Measurements from ENCODE around the gene PANK2. TPM values are rescaled to one million over a fixed set of nuclear protein-coding genes. Genes with fewer than 3 reads are reported as not detected.

PANK2 gene
- total and polyA plus RNA-seq, 10 of the 15 experiments (the other 5 are each of a cell fraction or from before 2014, with no cell fraction given), result 13.2 to 43.4 (median 33.3) TPM

DNA sequence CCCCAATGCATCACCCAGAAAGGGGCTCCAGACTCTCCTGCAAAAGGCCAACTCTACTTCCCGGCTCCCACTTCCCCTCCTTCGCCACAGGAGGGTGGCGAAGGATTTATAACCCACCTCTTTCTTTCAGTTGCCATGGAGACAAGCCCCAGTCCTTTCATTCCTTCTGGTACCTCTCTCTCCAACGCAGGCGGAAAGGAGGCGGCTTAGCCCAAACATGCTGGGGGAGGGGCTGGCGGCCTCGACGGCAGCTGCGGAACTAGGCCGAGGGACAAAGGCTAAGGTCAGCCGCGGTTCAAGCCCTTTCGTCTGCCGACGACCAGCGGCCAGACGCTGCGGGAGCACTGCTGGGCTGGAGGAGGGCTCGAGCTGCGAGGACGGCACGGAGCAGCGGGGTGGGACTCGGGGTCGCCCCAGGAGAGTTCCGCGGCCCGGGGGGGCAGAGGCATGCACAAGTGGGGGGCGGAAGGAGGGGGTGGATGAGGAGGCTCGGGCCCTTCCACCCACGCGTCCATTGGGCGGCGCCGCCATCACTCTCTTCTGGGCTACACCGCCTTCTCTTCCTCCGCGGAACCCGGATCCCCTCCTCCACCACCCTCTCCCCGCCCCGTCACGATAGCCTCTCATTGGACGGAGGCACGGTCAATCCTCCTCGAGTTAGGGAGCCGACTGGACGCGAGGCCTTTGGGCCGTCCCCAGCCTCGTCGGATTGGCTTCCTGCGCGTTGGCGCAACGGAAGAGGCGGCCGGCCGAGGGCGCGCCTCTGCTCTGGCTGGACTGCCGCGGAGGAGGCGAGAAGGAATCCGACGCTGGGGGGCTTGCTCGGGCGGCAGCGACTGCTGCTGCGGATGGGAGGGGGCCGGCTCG, at the start of gene PANK2 (continued):
- TF ChIP-seq PKNOX1 (IDR thresholded peaks at IDR 0.05), result peak; percentile 100
- no peak for TF ChIP-seq RBBP5 (conservative IDR thresholded peaks at IDR 0.05)
- TF ChIP-seq SMAD1 (IDR thresholded peaks at IDR 0.05; ENCODE audit: low read depth, partially characterized antibody), result no peak
- no peak for TF ChIP-seq BRCA1 (IDR thresholded peaks at IDR 0.05; ENCODE audit: low read depth, low read length)
- TF ChIP-seq, protein P1, sequence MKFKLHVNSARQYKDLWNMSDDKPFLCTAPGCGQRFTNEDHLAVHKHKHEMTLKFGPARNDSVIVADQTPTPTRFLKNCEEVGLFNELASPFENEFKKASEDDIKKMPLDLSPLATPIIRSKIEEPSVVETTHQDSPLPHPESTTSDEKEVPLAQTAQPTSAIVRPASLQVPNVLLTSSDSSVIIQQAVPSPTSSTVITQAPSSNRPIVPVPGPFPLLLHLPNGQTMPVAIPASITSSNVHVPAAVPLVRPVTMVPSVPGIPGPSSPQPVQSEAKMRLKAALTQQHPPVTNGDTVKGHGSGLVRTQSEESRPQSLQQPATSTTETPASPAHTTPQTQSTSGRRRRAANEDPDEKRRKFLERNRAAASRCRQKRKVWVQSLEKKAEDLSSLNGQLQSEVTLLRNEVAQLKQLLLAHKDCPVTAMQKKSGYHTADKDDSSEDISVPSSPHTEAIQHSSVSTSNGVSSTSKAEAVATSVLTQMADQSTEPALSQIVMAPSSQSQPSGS (IDR thresholded peaks at IDR 0.05; ENCODE audit: low read length), result no peak
- TF ChIP-seq EZH2 (IDR thresholded peaks at IDR 0.05; ENCODE audit: borderline replicate concordance, control insufficient read depth, low read depth, low read length), result no peak
- TF ChIP-seq ZBTB40 (IDR thresholded peaks at IDR 0.05; ENCODE audit: borderline replicate concordance), result peak; percentile 91
- TF ChIP-seq PML (IDR thresholded peaks at IDR 0.05; ENCODE audit: low read length), result 0 out of 2 replicates have a peak, but pooled peaks have one; percentile 60
- TF ChIP-seq ZNF592 (IDR thresholded peaks at IDR 0.05), result no peak
- TF ChIP-seq NFYA (IDR thresholded peaks at IDR 0.05; ENCODE audit: borderline replicate concordance, low read depth, low read length), result peak; percentile 71
- TF ChIP-seq ESRRA (IDR thresholded peaks at IDR 0.05; ENCODE audit: low read length), result no peak
- TF ChIP-seq KAT2A (conservative IDR thresholded peaks at IDR 0.05; ENCODE audit: control insufficient read depth, low read depth, low read length), result no peak
- peak; percentile 15; the same call in 1 of the 2 replicates for TF ChIP-seq TCF12 (IDR thresholded peaks at IDR 0.05; ENCODE audit: low read depth, low read length)
- no peak for TF ChIP-seq USF1 (IDR thresholded peaks at IDR 0.05; ENCODE audit: borderline replicate concordance, extremely low read length, insufficient read depth, low read depth, low read length)
- no peak for TF ChIP-seq RFX5 (IDR thresholded peaks at IDR 0.05; ENCODE audit: low read depth, low read length)
- no peak for TF ChIP-seq ZNF274 (IDR thresholded peaks at IDR 0.05; ENCODE audit: insufficient read depth, insufficient read length)
- TF ChIP-seq MTA2 (IDR thresholded peaks at IDR 0.05; ENCODE audit: low read depth), result no peak
- peak; percentile 81 for TF ChIP-seq SMARCA5 (IDR thresholded peaks at IDR 0.05)

All from GM12878 (cell line).